Spleen (tissue), 7 donors: Measurements from ENCODE around the gene FSCN2.
A peak's percentile ranks its signal among the peaks of the same experiment; 100 is the strongest.

Experiments
- CTCF ChIP-seq, 11 experiments: fragments of 200-600 bp in 7 of 11; fragments of 450-650 bp in 4 of 11; sonication (generic) in 4 of 11; IDR thresholded peaks in 8 of 11; conservative IDR thresholded peaks in 3 of 11; 1 replicate in 7 of 11; 2 replicates in 4 of 11; pipeline versions ENCODE4 v1.4.0 to v1.8.0; 2016 to 2021; ENCODE audit warnings: antibody characterized with exemption in 11 of 11, inconsistent platforms in 4 of 11, mild to moderate bottlenecking in 1 of 11
- POLR2AphosphoS5 ChIP-seq, 3 donors: sonication (generic); formaldehyde crosslinking; IDR thresholded peaks; one replicate each; pipeline ENCODE4 v1.5.1; 2017; ENCODE audit warnings: antibody characterized with exemption in 3 of 3
- donor health status: DM: no; HTN: no; CAD: no; lungs with moderate emphysema.
- donor health status: DM: no; HTN: no; CAD: no.
- donor health status: DM: no; HTN: no; CAD: no.

GRCh38 chr17:81517339-81518112 lies 10.7 kb upstream of the FSCN2 start:
- TF ChIP-seq CTCF (IDR thresholded peaks at IDR 0.05 in 8 of 11, conservative IDR thresholded peaks at IDR 0.05 in 3 of 11), result no peak
- TF ChIP-seq POLR2AphosphoS5 (IDR thresholded peaks at IDR 0.05), result peak in 2 of 3 donors; percentile 44 to 75
